GM21576 (cell line): Measurements from ENCODE around the gene BMP10.

ENCODE experiments used
- ATAC-seq: cut with Tn5 transposase; IDR thresholded peaks from one replicate; pipeline ENCODE4 v1.9.1; 2021; ENCODE audit warnings: mild to moderate bottlenecking, moderate library complexity; ENCODE audit not compliant: unreplicated experiment

The BMP10 gene

DNA sequence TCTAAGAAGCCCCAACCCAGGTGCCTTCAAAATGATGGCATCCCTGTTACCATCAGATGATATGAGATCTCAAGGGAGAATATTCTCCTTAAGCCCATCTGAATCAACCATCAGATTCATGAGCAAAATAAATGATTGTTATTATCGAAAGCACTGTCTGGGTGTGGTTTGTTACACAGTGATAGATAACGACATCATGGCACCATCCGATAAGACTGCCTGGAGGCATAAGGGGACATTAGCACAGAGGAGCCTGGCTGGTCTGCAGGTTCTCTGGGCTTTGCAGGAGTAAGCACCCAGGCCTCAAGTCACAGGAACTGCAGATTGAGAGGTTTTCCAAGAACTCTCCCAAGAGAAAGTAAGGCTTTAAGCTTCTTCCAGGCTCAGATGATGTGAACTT lies 15.6 kb downstream of the BMP10 start:
- ATAC-seq, result no peak

DNA sequence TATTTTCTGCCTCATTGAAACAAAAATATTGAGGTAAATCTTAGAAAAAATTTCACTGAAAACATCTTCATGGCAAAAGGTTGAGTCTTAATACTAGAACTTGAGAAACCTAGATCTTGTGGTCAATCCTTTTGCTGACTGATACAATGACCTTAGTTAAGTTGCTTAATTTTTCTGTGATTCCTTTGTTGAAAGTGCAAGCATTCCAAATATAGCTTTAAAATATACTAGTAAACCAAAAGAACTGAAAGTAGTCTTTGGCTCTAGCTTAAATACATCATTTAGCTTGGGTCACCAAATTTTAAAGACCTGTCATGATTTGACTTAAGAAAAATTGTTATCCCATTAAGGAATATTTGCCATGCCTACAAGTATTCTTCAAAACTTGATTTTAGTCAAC lies 16.7 kb downstream of the BMP10 start:
- ATAC-seq, result no peak

DNA sequence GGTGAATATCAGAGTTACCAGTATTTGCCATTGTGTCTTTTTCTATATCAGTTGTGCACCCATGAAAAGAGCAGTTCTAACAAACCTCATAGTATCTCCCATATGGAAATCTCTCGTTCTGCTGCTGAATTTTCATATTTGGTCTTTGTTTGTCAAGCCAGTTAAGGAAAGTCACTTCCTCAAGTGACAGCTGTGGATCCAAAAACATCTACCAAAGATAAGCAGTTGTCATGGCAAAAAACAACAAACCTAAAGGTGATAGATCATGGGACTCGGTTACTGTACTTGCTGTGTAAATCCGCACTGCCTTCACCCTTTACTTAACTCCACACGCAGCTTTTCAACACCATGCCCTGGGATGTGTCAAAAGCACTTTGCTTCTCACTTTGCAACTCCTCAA lies 17.3 kb downstream of the BMP10 start:
- ATAC-seq, result no peak

DNA sequence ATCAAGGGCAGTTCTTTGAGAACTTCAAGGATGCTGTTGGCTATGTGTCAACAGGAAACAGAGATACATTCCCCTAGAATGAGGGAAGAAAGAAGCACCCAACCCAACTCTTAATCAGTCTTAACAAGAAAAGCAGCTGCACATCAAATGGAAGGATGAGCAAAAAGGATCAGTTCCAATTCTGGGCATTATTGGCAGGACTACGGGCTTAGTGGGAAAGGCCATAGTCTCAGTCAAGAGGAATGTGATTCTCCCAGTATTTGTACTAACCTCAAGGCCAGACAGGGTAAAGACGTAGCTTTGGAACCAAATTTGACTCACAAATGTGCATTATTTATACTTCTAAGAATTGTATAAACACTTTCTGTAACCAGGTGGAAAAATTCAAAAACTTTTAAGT lies 18.2 kb downstream of the BMP10 start:
- no peak for ATAC-seq

DNA sequence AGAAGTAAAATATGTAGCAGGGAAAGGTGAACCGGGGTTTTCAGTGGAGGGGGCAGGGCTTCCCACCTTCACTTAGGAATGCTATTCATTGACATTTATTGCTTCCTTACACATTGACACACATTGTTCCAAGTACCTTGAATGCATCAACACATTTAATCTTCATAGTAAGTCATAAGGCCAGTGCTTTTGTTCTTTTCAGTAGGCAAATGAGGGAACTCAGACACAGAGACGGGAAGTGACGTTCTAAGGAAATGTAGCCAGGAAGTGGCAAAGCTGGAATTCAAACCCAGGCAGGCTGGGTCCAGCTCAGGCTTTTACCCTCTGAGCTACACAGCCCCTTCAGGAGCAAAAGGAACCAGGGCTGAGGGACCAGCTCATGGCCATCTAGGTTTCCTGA lies 20.7 kb downstream of the BMP10 start:
- ATAC-seq, result no peak

DNA sequence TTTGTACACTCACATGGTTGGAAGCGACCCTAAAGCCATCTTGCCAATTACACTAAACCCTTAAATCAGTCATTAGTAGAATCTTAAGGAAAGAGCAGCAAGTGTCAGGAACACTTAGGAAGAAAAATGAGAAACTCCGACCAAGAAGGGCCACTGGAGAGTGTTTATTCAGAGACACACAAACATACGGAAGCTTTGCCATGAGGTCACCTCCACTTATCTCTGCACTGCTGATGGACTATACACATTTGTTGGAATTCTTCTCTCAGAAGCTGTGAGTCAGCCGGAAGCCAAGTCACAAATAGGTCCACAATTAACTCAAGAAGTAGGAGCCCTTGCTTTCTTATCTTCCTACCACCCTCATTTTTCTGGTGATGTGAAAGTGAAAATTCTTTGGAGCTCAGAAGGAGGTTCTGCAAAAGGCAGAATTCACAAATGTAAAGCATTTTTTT lies 21.6 kb downstream of the BMP10 start:
- no peak for ATAC-seq

DNA sequence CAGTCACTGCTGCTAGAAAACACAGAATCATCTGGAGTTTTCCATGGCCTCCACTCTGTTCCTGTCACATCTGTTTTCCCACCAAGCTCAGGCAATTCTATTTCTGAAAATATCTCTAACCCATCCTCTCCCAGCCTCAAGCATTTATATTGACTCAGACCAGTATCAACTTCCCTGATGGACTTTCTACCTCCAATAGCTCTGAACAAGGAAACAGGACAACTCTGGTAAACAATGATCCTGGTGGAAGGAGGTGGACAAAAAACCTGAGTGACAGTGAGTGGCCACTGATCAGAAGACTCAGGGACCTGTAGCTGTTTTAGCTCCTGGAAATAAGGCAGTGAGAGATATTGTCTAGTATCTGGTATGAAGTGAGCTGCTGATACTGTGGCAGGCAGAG lies 23.4 kb downstream of the BMP10 start:
- ATAC-seq, result no peak

DNA sequence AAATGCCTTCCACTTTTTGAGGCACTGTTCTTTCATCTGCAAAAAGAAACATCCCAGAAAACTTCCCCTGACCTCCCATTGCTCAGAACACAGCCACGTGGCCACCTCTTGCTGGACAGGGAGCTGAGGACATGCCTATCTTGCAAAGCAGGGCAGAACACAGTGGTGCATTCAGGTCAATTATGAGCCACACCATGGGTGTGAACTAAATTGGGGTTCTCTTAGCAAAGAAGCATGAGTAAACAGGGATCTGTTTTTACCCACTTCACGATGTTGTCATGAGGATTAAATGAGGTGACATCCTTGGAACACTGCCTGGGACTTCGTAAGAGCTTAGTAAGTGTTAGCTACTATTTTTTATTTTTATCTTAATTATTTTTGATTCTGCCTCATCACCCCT lies 25.1 kb downstream of the BMP10 start:
- no peak for ATAC-seq

DNA sequence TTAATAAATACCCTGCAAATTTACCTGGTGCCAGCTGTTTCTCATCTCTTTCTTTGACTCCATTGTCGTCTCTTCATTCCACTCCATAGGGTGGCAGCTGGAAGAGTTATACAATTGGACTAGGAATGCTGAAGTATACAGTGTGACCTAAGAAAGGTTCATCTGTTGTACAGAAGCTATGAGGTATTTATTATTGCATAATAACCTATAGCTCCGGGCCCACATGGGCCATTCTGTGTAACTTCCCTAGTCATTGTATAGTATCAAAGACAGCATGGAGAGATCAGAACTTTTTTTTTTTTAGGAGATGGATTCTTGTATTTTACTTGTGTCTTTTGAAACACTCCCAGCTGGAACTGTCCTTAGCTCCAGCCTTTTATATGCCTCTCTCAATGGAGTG lies 26.2 kb downstream of the BMP10 start:
- ATAC-seq, result no peak

DNA sequence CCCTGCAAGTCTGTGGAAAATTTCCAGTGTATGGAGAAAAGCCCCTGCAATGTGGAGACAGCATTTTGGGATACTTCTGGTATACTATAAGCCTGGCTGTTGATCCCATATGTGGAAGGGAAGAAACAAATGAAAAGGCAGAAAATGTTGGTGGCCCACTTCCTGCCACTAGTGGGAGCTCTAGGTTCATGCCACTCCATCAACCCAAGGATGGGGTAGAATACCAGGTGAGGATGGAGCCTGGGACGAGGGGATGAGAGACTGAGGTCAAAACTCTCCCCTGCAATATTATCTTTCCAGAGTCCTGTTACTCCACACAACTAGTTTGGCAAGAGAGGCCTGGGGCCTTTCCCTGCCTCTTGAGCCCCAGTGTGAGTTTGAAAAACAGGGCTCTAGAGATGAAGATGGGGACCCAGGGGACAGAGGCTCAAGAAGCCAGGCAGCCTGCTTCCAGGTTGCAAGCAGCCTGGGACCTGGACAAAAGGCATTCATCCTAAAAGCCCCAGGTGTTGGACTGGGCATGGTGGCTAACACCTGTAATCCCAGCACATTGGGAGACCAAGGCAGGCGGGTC lies 31.9 kb downstream of the BMP10 start:
- no peak for ATAC-seq

DNA sequence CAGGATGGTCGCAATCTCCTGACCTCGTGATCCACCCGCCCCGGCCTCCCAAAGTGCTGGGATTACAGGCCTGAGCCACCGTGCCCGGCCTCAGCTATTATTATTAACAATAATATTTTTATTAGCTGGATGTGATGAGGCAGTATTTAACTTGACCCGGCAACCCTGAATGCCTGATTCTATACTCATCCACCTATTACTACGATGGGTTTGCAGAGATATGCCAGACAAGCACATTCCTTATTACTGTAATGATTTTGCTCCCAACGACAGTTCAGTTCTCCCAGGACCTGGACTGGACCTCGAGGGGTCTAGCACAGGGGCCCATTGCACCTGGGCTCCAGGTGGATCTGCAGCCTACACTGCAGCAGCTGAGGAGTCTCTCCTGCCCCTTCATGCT lies 32.6 kb downstream of the BMP10 start:
- no peak for ATAC-seq

DNA sequence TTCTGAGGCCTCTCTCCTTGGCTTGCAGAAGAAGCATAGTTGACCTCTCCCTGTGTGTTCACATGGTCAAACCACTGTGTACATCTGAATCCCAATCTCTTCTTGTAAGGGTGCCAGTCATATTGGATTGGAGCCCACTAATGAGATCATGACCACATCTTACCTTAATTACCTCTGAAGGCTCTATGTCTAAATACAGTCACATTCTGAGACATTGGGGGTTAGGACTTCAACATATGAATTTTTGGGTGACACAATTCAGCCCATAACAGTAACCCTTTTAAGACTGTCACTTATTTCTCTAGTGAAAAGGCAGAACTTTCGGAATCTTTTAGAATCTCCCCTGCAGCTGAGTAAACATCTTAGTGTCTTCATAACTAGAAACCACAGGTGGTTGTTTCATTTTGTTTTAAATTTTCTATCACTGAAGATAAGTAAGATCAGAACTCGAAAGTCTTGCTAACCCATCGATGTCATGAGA lies 33.3 kb downstream of the BMP10 start:
- ATAC-seq, result peak; percentile 55

DNA sequence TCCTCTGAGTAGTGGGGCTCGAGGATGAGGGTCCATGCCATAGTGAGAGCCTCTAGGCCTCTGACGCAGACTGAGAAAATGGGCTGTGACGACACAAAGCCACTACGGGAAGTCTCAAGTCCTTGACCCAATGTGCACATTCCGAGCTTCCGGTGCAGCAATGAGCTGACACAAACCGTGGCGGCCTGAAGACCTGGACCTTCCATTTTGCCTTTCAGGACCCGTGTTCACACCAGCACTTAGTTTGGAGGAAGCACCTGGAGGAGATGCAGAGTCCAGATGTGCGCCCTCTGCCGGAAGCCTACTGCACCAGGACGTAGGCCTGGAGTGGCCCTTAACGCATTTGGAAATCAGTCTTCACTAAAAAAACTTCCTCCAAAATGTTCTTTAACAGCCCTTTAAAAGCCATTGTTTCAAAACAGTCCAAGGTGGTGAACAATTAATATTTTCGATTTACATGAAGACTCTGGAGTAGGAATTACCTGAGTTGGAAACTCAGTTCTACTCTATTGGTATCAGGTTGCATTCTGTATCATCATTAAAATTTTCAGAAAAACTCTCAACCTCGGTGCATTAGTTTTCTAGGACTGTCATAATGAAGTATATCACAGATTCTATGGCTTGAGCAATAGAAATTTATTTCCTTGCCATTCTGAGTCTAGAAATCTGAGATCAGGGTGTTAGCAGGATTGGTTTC lies 33.9 kb downstream of the BMP10 start:
- ATAC-seq, result no peak

DNA sequence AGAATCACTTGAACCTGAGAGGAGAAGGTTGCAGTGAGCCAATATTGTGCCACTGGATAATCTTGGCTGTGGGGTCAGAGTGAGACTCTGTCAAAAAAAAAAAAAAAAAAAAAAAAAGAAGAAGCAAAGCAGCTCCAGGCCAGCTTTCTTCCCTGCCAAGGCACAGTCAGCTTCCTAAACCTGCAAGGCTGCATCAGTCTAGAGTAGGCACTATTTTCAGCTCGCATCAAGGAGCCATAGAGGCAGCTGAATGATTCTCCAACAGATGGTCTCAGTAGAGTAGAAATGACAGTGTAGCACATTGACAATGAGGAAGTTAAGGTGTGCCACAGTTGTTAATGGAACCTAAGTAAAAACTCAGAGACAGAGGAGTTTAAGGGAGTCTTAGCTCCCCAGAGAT lies 35.6 kb downstream of the BMP10 start:
- no peak for ATAC-seq

DNA sequence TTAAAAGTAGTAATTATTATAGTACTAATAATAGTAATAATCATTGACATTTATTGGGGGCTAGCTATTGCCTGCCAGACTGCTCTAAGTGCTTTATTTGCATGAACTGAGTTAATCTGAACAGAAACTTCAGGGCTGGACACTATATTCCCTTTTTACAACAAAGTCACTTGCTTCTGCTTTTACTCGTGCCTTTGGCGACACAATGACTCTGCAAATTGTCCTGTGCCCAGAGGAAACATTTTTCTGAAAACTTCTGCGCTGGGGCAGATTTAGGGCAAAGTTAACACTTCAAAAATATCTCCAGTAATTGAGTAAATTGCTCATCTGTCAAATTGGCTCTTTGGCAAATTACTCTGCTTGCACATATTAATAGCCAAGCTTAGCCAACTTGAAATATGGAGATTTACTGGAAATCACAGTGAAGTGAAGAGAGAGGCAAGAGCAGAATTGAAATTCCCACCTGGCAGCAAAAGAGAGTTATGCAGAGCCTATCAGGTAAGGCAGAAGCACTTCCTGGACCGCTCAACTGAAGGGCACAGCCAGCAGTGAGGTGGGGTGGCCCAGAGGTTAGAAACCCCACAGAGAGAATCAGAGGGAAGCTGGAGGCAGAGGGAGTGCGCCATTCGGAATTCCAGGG lies 36.3 kb downstream of the BMP10 start:
- no peak for ATAC-seq

DNA sequence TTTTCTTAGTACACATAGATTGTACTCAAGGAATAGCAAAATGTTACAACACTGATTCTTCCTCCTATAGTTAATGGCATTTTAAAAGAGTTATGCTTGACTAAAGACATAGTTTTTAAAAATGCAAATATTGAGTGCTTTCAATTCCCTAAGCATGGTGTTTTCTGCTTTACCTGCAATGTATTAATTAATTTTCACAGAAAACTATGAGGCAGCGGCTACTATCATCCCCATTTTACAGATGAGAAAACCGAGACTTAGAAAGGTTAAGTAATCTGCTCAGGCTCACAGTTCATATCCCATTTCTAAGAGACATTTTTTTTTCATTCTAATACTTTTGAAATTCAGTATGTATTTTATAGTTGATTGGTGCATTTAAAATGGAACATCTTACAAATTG lies 38.0 kb downstream of the BMP10 start:
- no peak for ATAC-seq

DNA sequence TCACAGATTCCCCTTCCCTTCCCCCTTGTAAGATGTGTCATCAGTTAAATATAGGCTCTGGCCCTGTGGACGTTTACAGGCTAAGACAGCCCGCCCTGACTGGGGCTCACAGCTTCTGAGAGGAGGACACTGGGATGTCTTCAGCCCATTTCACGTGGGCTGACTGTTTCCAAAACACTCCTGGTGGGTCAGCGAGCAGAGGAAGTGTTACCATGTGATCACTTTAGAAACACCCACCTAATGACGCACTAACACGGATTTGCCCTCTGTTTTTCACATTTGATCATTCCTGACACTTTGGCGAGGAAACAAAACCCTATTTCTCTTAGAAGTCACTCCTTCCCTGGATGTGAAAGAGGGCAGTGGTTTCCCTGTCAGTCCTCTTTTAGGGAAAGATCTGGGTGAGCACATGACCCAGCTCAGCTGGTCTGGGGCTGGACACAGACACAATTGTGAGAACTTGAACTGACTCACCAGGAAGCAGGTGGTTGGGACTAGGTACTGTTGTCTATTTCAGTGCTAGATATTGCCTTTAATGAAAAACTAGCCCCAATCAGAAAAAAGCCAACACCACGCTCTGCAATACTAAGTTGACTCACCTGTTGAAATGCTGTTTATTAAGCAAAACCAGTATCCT lies 38.8 kb downstream of the BMP10 start:
- peak; percentile 72 for ATAC-seq

DNA sequence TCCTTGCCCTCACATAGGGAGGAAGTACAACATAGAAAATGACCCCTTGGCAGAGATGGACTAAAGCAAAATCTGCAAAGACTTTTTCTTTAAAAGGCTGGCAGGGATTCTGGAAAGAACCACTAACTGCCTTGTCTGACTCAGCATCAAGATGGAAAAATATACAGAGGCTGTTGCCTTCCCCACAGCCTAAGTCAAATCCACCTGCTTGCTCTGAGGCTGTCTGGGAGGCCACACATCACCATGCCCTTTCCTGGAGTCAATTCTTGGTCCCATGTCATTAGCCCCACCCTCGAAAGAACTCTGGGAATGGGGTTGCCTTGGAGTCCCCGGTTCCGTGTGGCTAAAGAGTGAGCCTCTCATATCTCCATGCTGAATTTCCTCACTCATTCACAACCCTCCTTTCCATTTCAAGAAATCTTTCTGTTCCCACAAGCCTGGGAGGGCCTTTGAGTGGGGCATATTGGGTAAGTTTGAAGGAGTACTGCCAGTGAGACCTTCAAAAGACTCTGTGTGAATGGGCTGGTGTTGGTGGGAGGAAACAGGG lies 39.4 kb downstream of the BMP10 start:
- no peak for ATAC-seq

DNA sequence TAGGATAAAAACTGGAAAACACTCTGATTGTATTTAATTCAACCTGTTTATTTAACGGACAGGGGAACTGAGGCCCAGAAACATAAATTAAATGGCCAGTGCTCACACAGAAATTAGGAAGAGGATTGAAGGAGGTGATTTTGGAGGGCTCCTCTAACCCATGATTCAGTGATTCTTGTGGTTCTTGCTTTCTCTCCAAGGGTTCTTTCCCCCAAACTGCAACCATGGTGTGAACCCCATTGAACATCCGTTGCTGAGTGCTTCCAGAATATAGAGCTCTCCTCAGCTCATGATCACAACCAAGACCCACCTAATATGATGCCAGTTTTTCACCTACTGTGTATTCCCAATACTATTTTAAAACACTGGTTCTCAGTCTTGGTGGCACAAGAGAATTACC lies 41.4 kb downstream of the BMP10 start:
- ATAC-seq, result no peak

DNA sequence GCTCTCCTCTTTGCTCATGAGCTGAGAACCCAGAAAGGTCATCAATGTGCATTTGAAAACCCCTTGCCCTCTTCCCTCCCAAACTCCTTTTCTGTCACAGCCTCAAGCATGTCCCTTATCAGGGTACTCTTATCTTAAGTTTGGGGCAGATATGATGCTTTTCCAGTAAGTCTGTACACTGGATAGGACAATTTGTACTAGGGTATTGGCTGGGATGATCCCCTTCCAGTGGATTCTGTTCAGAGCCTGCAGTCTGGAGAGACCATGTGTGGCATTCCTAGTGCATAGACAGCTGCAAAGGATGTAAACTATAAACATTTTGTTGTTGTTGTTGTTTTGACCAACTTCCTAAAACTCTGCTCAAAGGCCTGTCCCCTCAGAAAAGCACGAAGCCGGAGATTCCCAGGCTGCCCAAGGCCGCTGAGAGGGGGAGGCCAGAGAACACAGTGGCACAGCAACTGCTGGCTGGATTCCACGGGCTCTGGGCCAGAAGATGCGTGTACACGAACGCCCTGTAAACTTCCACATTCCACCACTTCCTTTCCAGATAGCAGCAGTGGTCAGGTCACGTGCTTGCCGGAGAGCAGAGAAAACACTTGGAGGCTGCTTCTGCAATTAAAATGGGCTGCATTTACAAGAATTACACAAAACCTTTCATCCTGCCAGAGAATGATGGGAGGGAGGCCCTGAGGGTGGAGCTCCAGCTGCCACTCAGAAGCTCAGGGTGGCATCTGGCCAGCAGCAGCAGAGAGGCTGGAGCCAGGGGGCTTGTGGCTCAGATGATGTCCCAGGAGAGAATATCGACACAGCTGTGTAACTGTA lies 42.1 kb downstream of the BMP10 start:
- ATAC-seq, result no peak

DNA sequence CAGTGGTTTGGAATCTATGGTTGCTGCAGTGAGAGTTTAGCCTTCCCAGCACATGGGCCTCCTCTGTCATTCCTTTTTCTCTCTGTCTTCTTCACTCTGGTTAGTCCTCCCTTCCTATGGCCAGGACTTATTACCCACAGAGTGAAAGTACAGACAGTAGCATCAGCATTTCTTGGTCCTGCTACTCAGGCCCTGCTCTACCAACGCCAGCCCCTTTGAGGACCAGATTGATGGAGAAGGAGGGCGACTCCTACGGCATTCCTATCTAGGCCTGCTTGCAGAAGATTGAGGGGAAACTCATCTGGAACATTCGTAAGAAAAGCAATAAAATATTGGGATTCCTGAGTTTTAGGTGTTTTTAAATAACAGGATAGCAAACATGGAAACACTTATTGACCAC lies 43.5 kb downstream of the BMP10 start:
- no peak for ATAC-seq
